Lower leg skin (tissue), 4 donors: ENCODE results near the gene SLC30A10. TPM values are rescaled to one million over a fixed set of nuclear protein-coding genes. Genes with fewer than 3 reads are reported as not detected.
"Not testable (repeated sequence)": the region's sequence is repeated elsewhere in the genome, so short reads cannot be mapped to it uniquely, and the experiment has no call there.

Source experiments
- DNase-seq, 2 donors: peaks; one replicate each; pipeline ENCODE4 v3.0.0-alpha.2; 2019; ENCODE audit warnings: low spot score in 2 of 2
- H3K4me3 ChIP-seq: fragments of 200-600 bp; sonication (generic); 2 replicates; pipeline ENCODE4 v1.5.1; 2017; ENCODE audit warnings: mild to moderate bottlenecking, low read depth; ENCODE audit not compliant: poor library complexity, severe bottlenecking
- POLR2A ChIP-seq, 2 donors: fragments of 450-650 bp; IDR thresholded peaks; one replicate each; pipeline ENCODE4 v1.6.1; 2016 to 2017; ENCODE audit warnings: antibody characterized with exemption in 2 of 2, mild to moderate bottlenecking in 1 of 2, moderate library complexity in 1 of 2
- WGBS, 2 donors: methylation state at CpG; one replicate each; pipeline ENCODE4 v1.1.5; 2018; 5-methylcytosine and 5-hydroxymethylcytosine counted together
- intact Hi-C: fragments of 100-400 bp; cut with DNase I; formaldehyde crosslinking; loops from one replicate; pipeline ENCODE4 v1.15.0; 2023; ENCODE audit warnings: low total_unique reads
- total RNA-seq, 4 donors: library from RNA; depleted of rRNA; stranded (reverse); fragments of >200 nt; gene quantifications; one replicate each; pipeline ENCODE4 v1.1.0, GENCODE V29; 2016
- TF ChIP-seq, protein P1 (sequence below), 3 donors: fragments of 450-650 bp; IDR thresholded peaks; one replicate each; pipeline ENCODE4 v1.5.1; 2016; ENCODE audit warnings: antibody characterized with exemption in 3 of 3, mild to moderate bottlenecking in 3 of 3, moderate library complexity in 2 of 3

SLC30A10 gene
- total RNA-seq, 4 donors from 2014 or later: 0.15 to 0.59 (median 0.44) TPM

DNA sequence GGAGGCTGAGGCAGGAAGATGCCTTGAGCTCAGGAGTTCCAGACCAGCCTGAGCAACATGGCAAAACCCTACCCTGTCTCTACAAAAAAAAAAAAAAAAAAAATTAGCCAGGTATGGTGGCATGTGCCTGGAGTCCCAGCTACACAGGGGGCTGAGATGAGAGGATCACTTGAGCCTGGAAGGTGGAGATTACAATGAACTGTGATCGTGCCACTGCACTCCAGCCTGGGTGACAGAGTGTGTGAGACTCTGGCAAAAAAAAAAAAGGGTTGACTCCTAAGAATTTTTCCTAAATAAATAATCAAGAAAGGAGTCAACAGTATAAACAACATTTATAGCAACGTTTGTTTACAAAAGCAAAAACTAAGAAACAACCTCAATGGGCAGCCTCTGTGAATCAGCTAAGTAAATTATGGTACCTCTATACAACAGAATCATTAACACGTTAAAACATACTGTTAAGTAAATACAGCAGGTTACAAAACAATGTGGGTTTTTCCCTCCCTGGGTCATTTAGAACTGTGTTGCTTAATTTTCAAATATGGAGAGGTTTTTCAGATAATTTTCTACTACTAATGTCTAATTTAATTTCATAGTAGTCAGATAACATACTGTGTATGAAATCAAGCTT is 56.8 kb downstream of the SLC30A10 start:
- TF ChIP-seq, protein P1, sequence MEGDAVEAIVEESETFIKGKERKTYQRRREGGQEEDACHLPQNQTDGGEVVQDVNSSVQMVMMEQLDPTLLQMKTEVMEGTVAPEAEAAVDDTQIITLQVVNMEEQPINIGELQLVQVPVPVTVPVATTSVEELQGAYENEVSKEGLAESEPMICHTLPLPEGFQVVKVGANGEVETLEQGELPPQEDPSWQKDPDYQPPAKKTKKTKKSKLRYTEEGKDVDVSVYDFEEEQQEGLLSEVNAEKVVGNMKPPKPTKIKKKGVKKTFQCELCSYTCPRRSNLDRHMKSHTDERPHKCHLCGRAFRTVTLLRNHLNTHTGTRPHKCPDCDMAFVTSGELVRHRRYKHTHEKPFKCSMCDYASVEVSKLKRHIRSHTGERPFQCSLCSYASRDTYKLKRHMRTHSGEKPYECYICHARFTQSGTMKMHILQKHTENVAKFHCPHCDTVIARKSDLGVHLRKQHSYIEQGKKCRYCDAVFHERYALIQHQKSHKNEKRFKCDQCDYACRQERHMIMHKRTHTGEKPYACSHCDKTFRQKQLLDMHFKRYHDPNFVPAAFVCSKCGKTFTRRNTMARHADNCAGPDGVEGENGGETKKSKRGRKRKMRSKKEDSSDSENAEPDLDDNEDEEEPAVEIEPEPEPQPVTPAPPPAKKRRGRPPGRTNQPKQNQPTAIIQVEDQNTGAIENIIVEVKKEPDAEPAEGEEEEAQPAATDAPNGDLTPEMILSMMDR (IDR thresholded peaks at IDR 0.05): no peak
- TF ChIP-seq POLR2A (IDR thresholded peaks at IDR 0.05): no peak
- intact Hi-C loops: no loop called here
- DNase-seq: no peak
- H3K4me3 ChIP-seq: no peak overlapping the region
- WGBS, 2 donors: 37 to 53% methylated on average over 3 of the region's 3 CpGs

DNA sequence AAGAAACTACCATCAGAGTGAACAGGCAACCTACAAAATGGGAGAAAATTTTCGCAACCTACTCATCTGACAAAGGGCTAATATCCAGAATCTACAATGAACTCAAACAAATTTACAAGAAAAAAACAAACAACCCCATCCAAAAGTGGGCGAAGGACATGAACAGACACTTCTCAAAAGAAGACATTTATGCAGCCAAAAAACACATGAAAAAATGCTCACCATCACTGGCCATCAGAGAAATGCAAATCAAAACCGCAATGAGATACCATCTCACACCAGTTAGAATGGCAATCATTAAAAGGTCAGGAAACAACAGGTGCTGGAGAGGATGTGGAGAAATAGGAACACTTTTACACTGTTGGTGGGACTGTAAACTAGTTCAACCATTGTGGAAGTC is 59.7 kb downstream of the SLC30A10 start:
- DNase-seq, intact Hi-C loops, H3K4me3 ChIP-seq: not testable (repeated sequence)
- 91 to 93% methylated on average over 3 of the region's 3 CpGs for WGBS, 2 donors

Other genes starting within 250 kb of the SLC30A10 start
- 10 to 100 TPM; 30.6 to 43.2 (median 40.9) TPM for gene EPRS1, start 117.9 kb upstream of the SLC30A10 start, total RNA-seq
- 10 to 100 TPM; 14.4 to 26.0 (median 19.3) TPM for gene BPNT1, start 161.2 kb upstream of the SLC30A10 start, total RNA-seq
- gene IARS2, start 165.6 kb upstream of the SLC30A10 start, total RNA-seq: 10 to 100 TPM; 62.3 to 87.6 (median 79.2) TPM